ENCODE measurements around the gene C2orf80.

C2orf80 gene

DNA sequence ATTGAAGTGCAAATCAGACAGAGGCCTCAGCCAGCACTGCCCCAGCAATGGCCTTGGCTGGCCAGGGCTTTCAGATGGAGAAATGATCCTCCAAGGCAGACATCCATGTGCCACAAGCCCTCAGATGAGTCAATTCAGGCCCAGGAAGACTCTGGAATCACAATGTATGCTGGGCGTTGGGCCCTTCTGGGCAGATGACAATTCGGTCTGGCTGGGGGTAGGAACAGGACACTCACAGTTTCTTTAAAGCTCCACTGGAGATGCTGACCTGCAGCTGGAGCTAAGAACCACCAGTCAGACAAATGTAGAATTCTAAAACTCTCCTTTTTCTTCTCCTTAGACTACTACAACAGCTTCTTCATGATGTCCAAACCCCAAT, 53.1 kb downstream of the C2orf80 start:
- no peak overlapping the region for H3K4me3 ChIP-seq (ENCODE audit: low read length)
- no peak for DNase-seq (ENCODE audit: low read depth)
- TF ChIP-seq, protein P1, sequence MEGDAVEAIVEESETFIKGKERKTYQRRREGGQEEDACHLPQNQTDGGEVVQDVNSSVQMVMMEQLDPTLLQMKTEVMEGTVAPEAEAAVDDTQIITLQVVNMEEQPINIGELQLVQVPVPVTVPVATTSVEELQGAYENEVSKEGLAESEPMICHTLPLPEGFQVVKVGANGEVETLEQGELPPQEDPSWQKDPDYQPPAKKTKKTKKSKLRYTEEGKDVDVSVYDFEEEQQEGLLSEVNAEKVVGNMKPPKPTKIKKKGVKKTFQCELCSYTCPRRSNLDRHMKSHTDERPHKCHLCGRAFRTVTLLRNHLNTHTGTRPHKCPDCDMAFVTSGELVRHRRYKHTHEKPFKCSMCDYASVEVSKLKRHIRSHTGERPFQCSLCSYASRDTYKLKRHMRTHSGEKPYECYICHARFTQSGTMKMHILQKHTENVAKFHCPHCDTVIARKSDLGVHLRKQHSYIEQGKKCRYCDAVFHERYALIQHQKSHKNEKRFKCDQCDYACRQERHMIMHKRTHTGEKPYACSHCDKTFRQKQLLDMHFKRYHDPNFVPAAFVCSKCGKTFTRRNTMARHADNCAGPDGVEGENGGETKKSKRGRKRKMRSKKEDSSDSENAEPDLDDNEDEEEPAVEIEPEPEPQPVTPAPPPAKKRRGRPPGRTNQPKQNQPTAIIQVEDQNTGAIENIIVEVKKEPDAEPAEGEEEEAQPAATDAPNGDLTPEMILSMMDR (IDR thresholded peaks at IDR 0.05; ENCODE audit: insufficient read depth, low read depth, low read length, missing control alignments): no peak

DNA sequence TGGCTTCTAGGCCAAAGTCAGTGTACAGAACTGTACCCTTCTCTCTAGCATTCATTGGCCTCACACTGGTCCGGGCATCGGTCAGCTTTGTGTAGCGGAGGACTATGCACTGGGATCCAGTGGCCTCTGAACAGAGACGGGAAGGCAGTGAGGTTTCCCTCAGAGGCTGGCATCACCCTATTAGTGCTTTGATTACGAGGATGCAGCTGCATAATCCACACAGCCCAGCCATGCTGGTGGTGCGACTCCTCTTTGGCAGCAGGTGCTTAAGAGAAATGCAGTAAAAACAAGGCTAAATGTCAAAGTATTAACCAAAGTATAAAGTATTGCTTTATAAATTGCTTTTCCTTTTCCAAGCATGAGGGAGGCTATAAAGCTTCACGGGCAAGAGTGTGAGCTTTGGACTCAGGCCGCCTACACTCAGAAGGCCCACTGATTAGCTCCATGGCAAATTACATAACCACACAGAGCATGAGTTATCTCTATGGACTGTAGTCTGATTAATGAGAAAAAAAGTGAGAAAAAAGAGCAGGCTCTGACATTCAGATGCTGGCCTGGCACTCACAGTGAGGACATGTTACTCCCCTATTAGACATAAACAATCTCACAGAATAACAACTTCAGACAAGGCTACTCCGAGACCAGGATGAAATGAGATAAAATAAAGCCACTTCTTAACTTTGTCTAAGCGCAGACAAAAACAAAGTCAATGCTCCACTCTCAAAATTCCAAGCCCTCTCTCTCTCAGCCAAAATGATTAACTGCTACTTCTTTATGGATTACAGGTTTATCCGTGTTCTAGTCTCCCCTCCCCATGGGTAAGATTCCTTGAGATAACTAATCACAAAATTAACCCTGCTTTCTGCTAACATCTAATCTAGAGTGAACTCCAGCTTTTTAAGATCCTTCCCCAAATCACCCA, 53.8 kb downstream of the C2orf80 start:
- TF ChIP-seq, protein P1 (IDR thresholded peaks at IDR 0.05; ENCODE audit: insufficient read depth, low read depth, low read length, missing control alignments): no peak
- no peak for DNase-seq (ENCODE audit: low read depth)
- H3K4me3 ChIP-seq (ENCODE audit: low read length): no peak overlapping the region

DNA sequence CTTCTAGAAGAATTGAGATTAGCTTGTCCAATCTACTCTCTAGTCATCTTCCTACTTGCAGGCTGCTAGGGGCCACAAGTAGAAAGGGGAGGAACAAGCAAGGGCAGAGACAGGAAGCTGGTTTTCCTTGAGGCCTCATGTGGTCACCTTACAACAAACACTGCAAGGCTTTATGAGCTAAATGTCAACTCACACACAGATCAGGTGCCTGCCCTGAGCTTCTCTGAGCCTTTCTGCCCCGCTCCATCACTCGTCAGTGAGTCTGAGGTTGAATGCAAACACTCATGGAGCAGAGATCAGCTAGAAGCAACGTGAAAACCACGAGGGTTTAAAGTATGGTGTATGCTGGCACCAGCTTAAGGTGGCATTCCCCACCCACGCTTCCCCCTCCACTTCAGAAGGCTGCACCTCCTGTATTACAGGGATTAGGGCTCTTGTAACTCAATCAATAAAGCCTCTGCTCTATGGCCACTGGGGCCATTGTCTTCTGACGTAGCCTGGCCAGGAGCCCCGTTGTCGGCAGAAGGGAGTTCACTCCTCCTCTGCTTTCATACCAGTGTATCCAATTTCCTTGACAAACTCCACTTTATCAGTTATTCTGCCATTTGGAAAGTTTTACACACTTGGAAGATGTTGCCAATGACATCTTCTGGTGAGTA, 54.8 kb downstream of the C2orf80 start:
- no peak overlapping the region for H3K4me3 ChIP-seq (ENCODE audit: low read length)
- no peak for DNase-seq (ENCODE audit: low read depth)
- TF ChIP-seq, protein P1 (IDR thresholded peaks at IDR 0.05; ENCODE audit: insufficient read depth, low read depth, low read length, missing control alignments): no peak

DNA sequence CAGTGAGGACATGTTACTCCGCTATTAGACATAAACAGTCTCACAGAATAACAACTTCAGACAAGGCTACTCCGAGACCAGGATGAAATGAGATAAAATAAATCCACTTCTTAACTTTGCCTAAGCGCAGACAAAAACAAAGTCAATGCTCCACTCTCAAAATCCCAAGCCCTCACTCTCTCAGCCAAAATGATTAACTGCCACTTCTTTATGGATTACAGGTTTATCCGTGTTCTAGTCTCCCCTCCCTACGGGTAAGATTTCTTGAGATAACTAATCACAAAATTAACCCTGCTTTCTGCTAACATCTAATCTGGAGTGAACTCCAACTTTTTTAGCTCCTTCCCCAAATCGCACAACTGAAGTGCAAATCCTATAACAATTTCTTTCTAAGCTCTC, 59.1 kb downstream of the C2orf80 start:
- TF ChIP-seq, protein P1 (IDR thresholded peaks at IDR 0.05; ENCODE audit: insufficient read depth, low read depth, low read length, missing control alignments): no peak
- DNase-seq (ENCODE audit: low read depth): no peak
- no peak overlapping the region for H3K4me3 ChIP-seq (ENCODE audit: low read length)

DNA sequence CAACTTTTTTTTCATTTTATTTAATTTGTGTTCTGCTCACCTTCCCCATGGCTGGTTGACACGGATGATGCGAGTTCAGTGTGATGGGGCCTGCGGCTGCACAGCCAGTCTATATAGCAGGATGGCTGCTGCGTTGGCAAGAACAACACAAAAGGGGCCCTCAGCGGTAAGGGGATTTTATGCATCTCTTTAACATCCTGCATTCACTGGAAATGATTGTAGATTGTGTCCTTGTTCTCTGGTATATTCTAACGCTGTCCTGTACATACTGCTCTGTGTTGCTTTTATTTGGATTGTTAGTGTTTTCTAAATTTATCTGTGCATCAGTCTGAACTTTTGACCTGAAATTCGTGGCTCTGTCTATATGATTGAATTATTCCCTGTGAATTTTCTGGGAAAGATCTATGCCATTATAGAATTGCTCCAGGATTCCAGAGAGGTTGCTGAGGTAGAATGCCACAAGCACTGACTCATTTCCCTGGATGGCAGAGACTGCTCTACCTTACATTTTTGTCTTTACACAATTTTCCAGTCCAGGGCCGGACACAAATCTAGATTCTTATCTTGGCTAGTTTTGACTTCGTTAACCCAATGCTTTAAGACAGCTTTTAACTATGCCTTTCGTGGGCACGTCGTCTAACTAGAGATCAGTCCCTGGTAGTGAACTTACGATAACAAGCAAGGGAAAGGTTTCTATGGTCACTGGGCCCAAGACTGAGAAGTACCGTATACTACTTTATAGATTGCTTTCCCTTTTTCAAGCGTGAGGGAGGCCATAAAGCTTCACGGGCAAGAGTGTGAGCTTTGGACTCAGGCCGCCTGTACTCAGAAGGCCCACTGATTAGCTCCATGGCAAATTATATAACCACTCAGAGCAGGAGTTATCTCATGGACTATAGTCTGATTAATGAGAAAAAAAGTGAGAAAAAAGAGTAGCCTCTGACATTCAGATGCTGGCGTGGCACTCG, 59.8 kb downstream of the C2orf80 start, which contains the start of gene CRYGC:
CRYGC (minus strand) TSS at position 85 of the 968 bp plus-strand sequence; CDS start at position 49, 36 bp downstream.
- peak; percentile 37 for DNase-seq (ENCODE audit: low read depth)
- TF ChIP-seq, protein P1 (IDR thresholded peaks at IDR 0.05; ENCODE audit: insufficient read depth, low read depth, low read length, missing control alignments): no peak
- H3K4me3 ChIP-seq (ENCODE audit: low read length): no peak within 1 kb of the TSS

DNA sequence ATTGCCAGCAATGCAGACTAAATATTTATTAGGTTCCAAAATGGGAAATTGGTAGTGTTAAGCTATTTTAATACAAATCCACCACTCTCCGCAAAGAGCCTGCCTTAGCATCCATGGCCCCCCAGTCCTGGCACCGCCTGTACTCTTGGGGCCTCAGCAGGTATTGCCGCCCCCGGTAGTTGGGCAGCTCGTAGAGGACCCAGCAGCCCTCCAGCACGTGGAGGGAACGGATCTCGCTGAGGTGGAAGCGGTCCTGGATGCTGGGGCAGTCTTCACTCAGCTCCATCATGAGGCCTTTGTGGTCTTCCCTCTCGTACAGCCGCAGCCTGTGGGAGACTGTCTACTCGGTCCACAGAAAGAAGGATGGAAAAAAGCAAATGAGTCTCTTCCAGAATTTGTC, 61.7 kb downstream of the C2orf80 start:
- no peak for DNase-seq (ENCODE audit: low read depth)
- H3K4me3 ChIP-seq (ENCODE audit: low read length): no peak overlapping the region
- TF ChIP-seq, protein P1 (IDR thresholded peaks at IDR 0.05; ENCODE audit: insufficient read depth, low read depth, low read length, missing control alignments): no peak
